Measurements from ENCODE around the gene SATB2.

DNA sequence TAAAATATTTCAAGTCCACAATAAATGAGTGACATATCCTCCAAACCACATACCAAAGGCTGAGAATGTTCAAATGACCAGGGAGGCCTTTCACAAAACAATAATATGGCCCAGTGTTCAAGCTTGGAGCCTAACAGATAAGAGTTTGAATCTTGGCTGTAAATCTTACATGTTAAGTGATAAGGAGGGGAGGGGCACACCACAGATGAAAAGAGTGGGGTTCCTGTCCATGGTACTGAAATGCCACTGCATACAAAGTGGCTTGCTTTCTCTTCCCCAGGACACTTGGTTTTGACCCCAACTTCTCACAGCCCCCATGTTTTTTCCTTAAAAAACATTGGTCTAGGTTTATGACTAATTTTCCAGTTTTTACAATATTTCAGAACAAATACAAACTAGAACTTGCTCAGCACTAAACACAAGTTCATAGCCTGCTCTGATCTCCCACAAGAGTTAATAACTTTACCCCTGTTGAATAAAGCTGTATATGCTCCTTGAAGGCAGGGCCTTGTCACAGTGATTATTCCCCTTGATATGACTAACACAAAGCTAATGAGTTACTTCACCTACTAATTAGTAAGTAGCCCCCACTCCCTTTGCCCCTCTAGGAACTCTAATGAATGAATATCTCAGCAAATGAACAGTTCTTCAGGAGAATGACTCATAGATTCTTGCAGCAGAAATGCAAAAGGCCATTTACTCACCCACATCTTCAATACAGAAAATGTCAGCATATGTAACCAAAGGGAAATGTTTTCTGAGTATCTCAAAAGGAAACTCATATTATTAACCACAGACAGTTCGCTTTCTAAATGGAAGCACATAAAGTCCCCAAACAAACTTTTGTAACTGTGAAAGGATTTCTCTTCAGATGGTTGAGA, 142.2 kb downstream of the SATB2 start:
- TF ChIP-seq, protein P1, sequence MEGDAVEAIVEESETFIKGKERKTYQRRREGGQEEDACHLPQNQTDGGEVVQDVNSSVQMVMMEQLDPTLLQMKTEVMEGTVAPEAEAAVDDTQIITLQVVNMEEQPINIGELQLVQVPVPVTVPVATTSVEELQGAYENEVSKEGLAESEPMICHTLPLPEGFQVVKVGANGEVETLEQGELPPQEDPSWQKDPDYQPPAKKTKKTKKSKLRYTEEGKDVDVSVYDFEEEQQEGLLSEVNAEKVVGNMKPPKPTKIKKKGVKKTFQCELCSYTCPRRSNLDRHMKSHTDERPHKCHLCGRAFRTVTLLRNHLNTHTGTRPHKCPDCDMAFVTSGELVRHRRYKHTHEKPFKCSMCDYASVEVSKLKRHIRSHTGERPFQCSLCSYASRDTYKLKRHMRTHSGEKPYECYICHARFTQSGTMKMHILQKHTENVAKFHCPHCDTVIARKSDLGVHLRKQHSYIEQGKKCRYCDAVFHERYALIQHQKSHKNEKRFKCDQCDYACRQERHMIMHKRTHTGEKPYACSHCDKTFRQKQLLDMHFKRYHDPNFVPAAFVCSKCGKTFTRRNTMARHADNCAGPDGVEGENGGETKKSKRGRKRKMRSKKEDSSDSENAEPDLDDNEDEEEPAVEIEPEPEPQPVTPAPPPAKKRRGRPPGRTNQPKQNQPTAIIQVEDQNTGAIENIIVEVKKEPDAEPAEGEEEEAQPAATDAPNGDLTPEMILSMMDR (conservative IDR thresholded peaks at IDR 0.05): no peak
- TF ChIP-seq ZFX (IDR thresholded peaks at IDR 0.05): no peak

Data from C4-2B (cell line).